GM23248 (cell line): Measurements from ENCODE around the gene MTHFSD.

ENCODE experiments used
- EZH2 ChIP-seq: fragments of 200-600 bp; sonication (generic); IDR thresholded peaks from 2 replicates; pipeline ENCODE4 v1.6.1; 2018; ENCODE audit warnings: antibody characterized with exemption, mild to moderate bottlenecking; ENCODE audit not compliant: insufficient read depth, poor library complexity, severe bottlenecking
- EZH2phosphoT487 ChIP-seq: fragments of 200-600 bp; sonication (generic); IDR thresholded peaks from 2 replicates; pipeline ENCODE4 v1.6.1; 2018; ENCODE audit warnings: antibody characterized with exemption, moderate library complexity, mild to moderate bottlenecking, low read depth; ENCODE audit not compliant: insufficient read depth

DNA sequence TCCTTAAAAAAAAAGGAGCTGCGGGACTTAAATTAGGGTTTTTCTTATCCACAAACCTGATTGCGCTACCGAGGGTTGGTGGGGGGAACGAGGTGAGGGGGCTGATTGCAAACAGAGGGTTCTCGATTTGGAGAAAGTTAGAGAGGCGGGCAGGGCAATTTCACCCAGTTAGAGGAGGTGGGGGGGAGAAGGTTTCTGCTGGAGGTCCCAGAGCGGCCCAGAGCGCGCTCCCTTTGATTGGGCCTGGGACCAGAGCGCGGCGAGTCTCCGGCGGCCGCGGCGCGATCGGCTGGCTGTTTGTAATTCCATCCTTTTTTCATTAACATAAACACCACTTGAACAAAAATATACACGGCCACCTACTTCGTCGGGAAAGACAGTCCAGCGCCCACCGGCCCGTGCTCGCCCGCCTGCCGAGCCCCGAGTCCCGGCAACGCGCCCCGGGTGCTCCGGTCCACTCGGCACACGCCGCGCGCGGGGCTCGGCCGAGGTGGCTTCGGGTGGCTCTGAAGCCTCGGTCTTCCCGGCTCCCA lies 58.0 kb downstream of the MTHFSD start:
- TF ChIP-seq EZH2phosphoT487 (peak; percentile 58; the same call in 1 of the 2 replicates), EZH2 (peak; percentile 100)
